Mucosa of rectum (tissue), 2 donors: ENCODE data around the gene PDE4D.

Experiments used
- H3K27ac ChIP-seq, 2 donors: one replicate each; pipeline ENCODE4 v1.7.0; 2013; ENCODE audit warnings: inconsistent platforms in 2 of 2, low read depth in 2 of 2, low read length in 2 of 2
- H3K27me3 ChIP-seq, 2 donors: one replicate each; pipeline ENCODE4 v1.7.0; 2013; ENCODE audit warnings: low read length in 2 of 2; ENCODE audit not compliant: control insufficient read depth in 2 of 2, insufficient read depth in 2 of 2
- H3K36me3 ChIP-seq, 2 donors: one replicate each; pipeline ENCODE4 v1.7.0; 2013; ENCODE audit warnings: low read length in 2 of 2; ENCODE audit not compliant: control insufficient read depth in 2 of 2, insufficient read depth in 2 of 2
- H3K4me1 ChIP-seq, 2 donors: one replicate each; pipeline ENCODE4 v1.7.0; 2013; ENCODE audit warnings: low read length in 2 of 2, mild to moderate bottlenecking in 1 of 2; ENCODE audit not compliant: control insufficient read depth in 2 of 2, insufficient read depth in 2 of 2
- H3K4me3 ChIP-seq, 2 donors: one replicate each; pipeline ENCODE4 v1.7.0; 2013; ENCODE audit warnings: low read length in 2 of 2
- H3K9ac ChIP-seq, 2 donors: one replicate each; pipeline ENCODE4 v1.7.0; 2013; ENCODE audit warnings: low read length in 2 of 2, low read depth in 1 of 2, mild to moderate bottlenecking in 1 of 2
- H3K9me3 ChIP-seq, 2 donors: one replicate each; pipeline ENCODE4 v1.7.0; 2013; ENCODE audit warnings: low read length in 2 of 2; ENCODE audit not compliant: control insufficient read depth in 2 of 2
- donor health status: healthy.
- donor health status: Normal muscosa, but diverticular disease.

Gene PDE4D

DNA sequence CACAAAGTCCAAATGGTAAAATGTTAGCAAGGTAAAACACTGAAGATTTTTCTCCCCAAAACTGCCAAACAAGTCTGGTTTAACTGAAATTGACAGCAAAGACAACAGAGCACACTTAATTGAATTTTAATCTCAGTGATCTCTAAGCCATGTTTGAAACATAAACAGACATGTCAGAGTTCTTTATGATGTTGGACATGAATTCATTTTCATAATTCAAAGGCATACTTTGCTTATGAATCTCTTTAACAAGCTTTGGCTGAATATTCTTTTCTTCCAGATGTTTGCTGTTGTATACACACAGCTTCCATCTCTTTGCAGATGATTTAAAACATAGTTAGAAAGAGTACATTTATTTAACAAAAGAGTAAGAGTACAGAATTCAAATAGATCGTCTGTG is 801.6 kb downstream of the PDE4D start:
- no peaks in the 10 kb centered on the region for H3K9me3 ChIP-seq
- no peak overlapping the region for H3K9ac ChIP-seq
- H3K27me3 ChIP-seq, result no peaks in the 10 kb centered on the region
- H3K4me1 ChIP-seq, result no peaks in the 10 kb centered on the region
- H3K4me3 ChIP-seq, result no peak overlapping the region
- H3K27ac ChIP-seq, result no peak overlapping the region
- no peaks in the 10 kb centered on the region for H3K36me3 ChIP-seq

DNA sequence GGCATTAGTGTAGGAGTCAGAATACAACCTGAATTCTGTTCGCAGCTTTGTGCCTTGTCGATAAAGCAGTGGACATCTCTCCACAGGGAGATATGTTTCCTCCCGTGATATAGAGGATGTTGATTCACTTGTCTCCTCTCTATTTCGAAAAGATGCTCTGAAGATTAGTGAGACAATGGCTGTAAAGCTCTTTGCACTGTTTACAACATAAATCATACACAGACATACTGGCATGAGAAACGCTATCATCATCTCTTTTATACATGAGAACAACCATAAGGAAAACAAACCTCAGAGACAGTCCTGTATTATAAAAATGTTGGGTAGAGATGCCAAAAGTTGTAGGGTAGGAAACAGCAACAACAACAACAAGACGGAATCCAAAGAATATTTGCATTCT is 803.2 kb downstream of the PDE4D start:
- no peak overlapping the region for H3K27ac ChIP-seq
- H3K9ac ChIP-seq, result no peak overlapping the region
- no peaks in the 10 kb centered on the region for H3K36me3 ChIP-seq
- no peaks in the 10 kb centered on the region for H3K27me3 ChIP-seq
- H3K4me3 ChIP-seq, result no peak overlapping the region
- H3K9me3 ChIP-seq, result no peaks in the 10 kb centered on the region
- no peaks in the 10 kb centered on the region for H3K4me1 ChIP-seq

DNA sequence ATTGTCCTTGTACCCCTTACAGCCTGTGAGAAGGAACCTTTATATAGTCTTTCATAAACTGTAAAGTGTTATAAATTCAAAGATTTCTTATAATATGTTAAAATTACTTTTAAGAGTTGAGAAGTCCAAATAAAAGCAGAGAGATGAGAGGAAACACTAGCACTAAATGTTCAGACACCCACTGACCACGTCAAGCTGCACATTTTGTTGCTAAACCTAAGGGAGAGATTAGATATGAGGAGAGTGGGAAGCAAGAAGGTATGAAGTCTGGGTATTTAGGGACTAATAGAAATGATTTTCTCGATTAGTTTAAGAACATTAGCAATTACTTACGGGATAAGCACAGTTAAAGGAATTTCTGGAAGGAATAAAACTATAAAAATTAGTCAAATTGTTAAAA is 803.8 kb downstream of the PDE4D start:
- Histone ChIP-seq H3K36me3 (no peaks in the 10 kb centered on the region), H3K27me3 (no peaks in the 10 kb centered on the region), H3K9me3 (no peaks in the 10 kb centered on the region), H3K4me1 (no peaks in the 10 kb centered on the region), H3K4me3 (no peak overlapping the region), H3K9ac (no peak overlapping the region), H3K27ac (no peak overlapping the region)

DNA sequence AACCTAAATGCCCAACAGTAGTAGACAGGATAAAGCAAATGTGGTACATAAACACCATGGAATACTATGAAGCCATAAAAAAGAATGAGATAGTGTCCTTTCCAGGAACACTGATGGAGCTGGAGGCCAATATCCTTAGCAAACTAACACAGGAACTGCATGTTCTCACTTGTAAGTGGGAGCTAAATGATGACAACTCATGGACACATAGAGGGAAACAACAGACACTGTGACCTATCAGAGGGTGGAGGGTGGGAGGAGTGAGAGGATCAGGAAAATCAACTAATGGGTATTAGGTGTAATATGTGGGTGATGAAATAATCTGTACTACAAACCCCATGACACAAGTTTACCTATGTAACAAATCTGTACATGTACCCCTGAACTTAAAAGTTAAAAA is 805.0 kb downstream of the PDE4D start:
- Histone ChIP-seq H3K36me3 (no peaks in the 10 kb centered on the region), H3K4me1 (no peaks in the 10 kb centered on the region), H3K27me3 (no peaks in the 10 kb centered on the region), H3K9ac (no peak overlapping the region), H3K27ac (no peak overlapping the region), H3K9me3 (no peaks in the 10 kb centered on the region), H3K4me3 (no peak overlapping the region)

DNA sequence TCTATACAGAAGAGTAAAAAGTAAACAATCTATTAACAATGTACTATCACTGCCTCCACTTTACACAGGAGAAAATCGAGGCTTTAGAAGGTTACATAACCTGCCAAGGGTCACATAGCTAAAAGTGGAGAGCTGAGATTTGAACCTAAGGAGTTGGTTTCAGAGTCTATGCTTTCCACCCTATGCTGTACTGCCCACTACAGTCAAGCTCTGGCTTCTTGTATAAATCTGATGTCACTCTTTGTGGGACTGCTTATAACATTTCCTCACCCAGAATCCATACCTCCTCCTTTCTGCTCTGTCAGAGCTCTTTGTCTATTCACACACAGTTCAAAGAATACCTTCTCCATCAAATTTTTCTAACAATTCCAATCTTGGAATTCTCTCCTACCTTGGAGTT is 807.5 kb downstream of the PDE4D start:
- H3K36me3 ChIP-seq, result no peaks in the 10 kb centered on the region
- no peak overlapping the region for H3K27ac ChIP-seq

DNA sequence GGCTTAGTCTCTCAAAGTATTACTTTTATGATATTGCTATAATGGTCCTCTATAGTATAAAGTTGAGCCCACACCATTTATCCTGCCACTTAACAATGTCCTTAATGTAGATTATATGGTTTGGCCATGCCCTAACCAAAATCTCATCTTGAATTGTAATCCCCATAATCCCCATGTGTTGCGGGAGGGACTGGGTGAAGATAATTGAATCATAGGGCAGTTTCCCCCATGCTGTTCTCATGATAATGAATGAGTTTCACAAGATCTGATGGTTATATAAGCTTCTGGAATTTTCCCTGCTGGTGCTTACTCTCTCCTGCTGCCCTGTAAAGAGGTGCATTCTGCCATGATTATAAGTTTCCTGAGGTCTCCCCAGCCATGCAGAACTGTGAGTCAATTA is 811.8 kb downstream of the PDE4D start:
- H3K4me3 ChIP-seq, result no peak overlapping the region

More for the DNA sequence above, 807.5 kb downstream of the PDE4D start:
- Histone ChIP-seq H3K4me1 (no peaks in the 10 kb centered on the region), H3K27me3 (no peaks in the 10 kb centered on the region), H3K4me3 (no peak overlapping the region), H3K9me3 (no peaks in the 10 kb centered on the region), H3K9ac (no peak overlapping the region)

DNA sequence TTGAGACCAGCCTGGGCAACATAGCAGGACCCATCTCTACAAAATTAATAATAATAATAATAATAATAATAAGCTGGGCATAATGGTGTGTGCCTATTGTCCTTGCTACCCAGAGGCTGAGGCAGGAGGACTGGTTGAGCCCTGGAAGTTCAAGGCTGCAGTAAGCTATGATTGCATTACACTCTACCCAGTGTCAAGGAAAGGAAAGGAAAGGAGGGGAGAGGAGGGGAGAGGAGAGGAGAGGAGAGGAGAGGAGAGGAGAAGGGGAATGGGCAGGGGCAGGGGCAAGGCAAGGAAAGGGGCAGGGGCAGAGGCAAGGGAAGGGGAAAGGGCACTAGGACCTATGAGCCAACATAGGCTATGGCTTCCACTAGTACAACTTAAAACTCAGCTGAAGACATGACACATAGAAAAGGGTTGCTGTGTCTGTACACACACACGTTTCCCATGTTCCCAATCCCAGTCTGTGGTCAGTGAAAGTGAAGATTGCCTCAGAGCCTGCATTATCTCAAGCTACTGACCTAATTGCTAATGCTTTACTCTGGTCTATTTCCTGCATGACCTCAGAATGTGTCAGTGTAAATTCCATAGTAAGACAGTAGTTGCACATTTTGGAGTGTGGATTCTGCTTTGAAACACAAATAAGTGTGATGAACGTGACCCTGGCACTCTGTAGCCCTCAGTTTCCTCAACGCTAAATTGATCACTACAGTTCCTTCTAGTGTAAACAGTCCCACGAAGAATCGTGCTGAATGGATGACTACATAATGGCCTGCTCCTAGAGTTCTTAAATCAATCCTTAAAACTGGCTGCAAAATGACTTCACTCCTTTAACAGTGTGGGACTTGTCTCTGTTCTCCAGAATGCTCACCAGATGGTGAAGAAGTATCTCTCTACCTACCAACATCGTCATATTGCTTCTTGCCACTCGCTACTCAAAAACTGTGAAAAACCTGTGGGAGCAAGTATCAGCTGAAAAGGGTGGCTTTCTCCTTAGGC is 813.6 kb downstream of the PDE4D start:
- no peaks in the 10 kb centered on the region for H3K4me1 ChIP-seq
- peak overlapping the region in 1 of 2 donors; percentile 23 for H3K27ac ChIP-seq
- no peaks in the 10 kb centered on the region for H3K27me3 ChIP-seq
- no peaks in the 10 kb centered on the region for H3K9me3 ChIP-seq
- no peak overlapping the region for H3K9ac ChIP-seq
- H3K36me3 ChIP-seq, result no peaks in the 10 kb centered on the region
- no peak overlapping the region for H3K4me3 ChIP-seq

More for the DNA sequence above, 811.8 kb downstream of the PDE4D start:
- Histone ChIP-seq H3K27me3 (no peaks in the 10 kb centered on the region), H3K9ac (no peak overlapping the region), H3K9me3 (no peaks in the 10 kb centered on the region), H3K36me3 (no peaks in the 10 kb centered on the region), H3K4me1 (no peaks in the 10 kb centered on the region), H3K27ac (no peak overlapping the region)

DNA sequence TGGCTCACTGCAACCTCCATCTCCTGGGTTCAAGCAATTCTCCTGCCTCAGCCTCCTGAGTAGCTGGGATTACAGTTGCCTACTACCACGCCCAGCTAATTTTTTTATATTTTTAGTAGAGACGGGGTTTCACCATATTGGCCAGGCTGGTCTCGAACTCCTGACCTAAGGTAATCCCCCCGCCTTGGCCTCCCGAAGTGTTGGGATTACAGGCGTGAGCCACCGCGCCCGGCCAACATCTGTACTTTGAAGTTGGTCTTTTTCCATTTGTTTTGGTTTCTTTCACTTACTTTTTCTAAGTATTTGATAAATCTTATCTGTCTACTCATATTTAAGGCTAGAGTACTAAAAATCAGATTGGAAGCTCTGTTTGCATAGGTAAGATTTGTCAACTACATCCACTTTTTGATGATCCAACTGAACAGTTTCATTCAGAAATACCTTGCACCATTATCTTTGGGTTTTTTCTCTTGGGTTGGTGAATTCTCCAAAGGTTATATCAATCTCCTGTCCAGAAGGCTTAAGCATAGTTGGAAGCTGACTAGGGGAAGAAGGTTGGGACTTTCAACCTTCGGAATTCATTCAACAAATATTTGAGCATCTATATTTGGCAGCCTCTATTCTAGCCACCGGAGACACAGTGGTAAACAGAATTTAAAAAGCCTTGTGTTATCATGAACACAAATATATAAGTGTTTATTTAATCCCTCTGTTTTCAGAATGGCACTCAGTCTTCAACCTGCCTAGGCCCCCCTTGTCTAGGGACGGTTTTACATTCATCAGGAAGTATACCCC is 821.6 kb downstream of the PDE4D start:
- Histone ChIP-seq H3K4me3 (no peak overlapping the region), H3K9ac (no peak overlapping the region), H3K4me1 (no peaks in the 10 kb centered on the region), H3K27ac (no peak overlapping the region), H3K27me3 (no peaks in the 10 kb centered on the region), H3K9me3 (no peaks in the 10 kb centered on the region), H3K36me3 (no peaks in the 10 kb centered on the region)

DNA sequence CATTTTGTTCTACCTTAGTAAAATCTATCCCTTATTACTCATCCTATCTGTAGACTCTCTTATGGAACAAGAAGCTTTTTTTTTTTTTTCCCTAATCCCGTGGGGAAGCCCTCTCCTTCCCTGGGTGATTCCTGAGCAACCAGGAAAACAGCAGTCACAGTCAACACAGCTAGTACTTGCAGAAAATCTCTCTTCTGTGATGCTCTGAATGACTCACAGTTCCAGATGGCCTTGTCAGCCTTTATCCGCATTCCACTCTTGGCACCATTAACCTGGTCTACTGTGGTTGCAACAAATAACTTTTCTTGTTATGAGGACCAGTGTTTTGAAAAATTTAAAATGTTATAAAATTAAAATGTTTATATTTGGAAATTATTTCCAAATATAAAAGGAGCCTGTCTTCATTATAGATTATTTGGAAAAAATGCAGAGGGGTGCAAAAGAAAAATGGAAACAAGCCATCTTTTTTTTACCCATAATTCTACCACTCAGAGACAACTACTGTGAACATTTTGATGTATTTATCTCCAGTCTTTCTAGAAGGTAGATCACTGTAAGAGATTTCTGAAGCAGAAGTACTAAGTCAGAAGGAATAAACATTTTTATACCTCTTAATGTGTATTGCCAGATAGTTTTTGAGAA is 824.0 kb downstream of the PDE4D start:
- Histone ChIP-seq H3K27me3 (no peaks in the 10 kb centered on the region), H3K9me3 (no peaks in the 10 kb centered on the region), H3K9ac (no peak overlapping the region), H3K4me1 (no peaks in the 10 kb centered on the region), H3K27ac (no peak overlapping the region), H3K4me3 (no peak overlapping the region), H3K36me3 (no peaks in the 10 kb centered on the region)
